H1 (cell line): ENCODE measurements around the gene CSTF2T. TPM values are rescaled to one million over a fixed set of nuclear protein-coding genes. Genes with fewer than 3 reads are reported as not detected.

Experiments
- RAD21 ChIP-seq, 2 experiments: IDR thresholded peaks in 1 of 2; conservative IDR thresholded peaks in 1 of 2; 2 replicates each; pipeline ENCODE4 v1.6.1; 2011; ENCODE audit warnings: low read depth in 2 of 2, low read length in 2 of 2, improper control_type of control experiment in 1 of 2, inconsistent platforms in 1 of 2, mild to moderate bottlenecking in 1 of 2, moderate library complexity in 1 of 2
- polyA plus RNA-seq, 7 experiments: library from polyadenylated mRNA; depleted of rRNA in 3 of 7; stranded (reverse) in 5 of 7; unstranded in 2 of 7; fragments of >200 nt in 5 of 7; fragments of 200-250 nt in 2 of 7; gene quantifications; 1 replicate in 5 of 7; 2 replicates in 1 of 7; 4 replicates in 1 of 7; pipeline versions ENCODE4 v1.2.1 to v1.2.3, GENCODE V29; 2011 to 2013; ENCODE audit warnings: missing spikeins in 2 of 7, mixed read lengths in 2 of 7
- total RNA-seq: library from RNA; stranded (reverse); fragmentation: NEBNext Ultra II Directional; extraction: Animal tissue kit (Norgen Biotek cat#: 25700); gene quantifications from 2 replicates; pipeline ENCODE4 v1.2.1, GENCODE V29; 2021

CSTF2T gene
- total and polyA plus RNA-seq, 2 of the 8 experiments (the other 6 are each of a cell fraction or from before 2014, with no cell fraction given): 9.4 to 32.4 TPM

GRCh38 chr10:51716981-51717380 is 17.6 kb upstream of the CSTF2T start (continued):
- no peak for TF ChIP-seq RAD21 (IDR thresholded peaks at IDR 0.05 in 1 of 2, conservative IDR thresholded peaks at IDR 0.05 in 1 of 2; ENCODE audit: low read depth in 2 of 2, low read length in 2 of 2)
- TF ChIP-seq, all 59 proteins: peak for 0
